ENCODE data around the gene ARHGEF17.

DNA sequence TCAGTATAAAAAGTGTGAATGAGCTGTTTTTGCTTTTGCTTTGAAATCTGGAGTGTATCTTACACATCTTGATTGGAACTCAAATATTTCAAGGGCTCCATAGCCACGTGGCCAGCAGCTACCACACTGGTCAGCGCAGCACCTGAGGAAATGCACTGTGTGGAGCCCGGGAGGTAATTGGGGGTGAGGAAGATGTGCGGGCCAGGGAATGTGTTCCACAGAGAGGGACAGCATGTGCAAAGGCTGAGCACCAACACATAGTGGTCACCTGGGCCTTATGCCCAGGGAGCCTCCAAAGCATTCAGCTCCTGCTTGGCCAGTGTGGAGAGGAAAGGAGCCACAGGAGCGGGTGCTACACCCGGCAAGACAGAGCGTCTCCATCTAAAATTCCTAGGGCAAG is 88.9 kb downstream of the ARHGEF17 start:
- TF ChIP-seq FOXA1 (IDR thresholded peaks at IDR 0.05) (no peak), FOXK2 (IDR thresholded peaks at IDR 0.05) (no peak), LEF1 (IDR thresholded peaks at IDR 0.05; ENCODE audit: borderline replicate concordance) (no peak), BHLHE40 (IDR thresholded peaks at IDR 0.05; ENCODE audit: borderline replicate concordance) (no peak), ELF4 (IDR thresholded peaks at IDR 0.05) (no peak), FOXM1 (IDR thresholded peaks at IDR 0.05; ENCODE audit: borderline replicate concordance) (no peak), L3MBTL2 (conservative IDR thresholded peaks at IDR 0.05) (no peak)
- TF ChIP-seq, protein P1, sequence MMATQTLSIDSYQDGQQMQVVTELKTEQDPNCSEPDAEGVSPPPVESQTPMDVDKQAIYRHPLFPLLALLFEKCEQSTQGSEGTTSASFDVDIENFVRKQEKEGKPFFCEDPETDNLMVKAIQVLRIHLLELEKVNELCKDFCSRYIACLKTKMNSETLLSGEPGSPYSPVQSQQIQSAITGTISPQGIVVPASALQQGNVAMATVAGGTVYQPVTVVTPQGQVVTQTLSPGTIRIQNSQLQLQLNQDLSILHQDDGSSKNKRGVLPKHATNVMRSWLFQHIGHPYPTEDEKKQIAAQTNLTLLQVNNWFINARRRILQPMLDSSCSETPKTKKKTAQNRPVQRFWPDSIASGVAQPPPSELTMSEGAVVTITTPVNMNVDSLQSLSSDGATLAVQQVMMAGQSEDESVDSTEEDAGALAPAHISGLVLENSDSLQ (IDR thresholded peaks at IDR 0.05) = no peak
